NCI-H345 treated with DMSO at 0.1 percent for 48 hours (cell line): ENCODE measurements around the gene BCAS3.
A peak's percentile ranks its signal among the peaks of the same experiment; 100 is the strongest.
"Not testable (repeated sequence)": the region's sequence is repeated elsewhere in the genome, so short reads cannot be mapped to it uniquely, and the experiment has no call there.

Experiments used
- DNase-seq: peaks from one replicate; lab custom pipeline; 2025; ENCODE audit not compliant: unreplicated experiment; lab: John Stamatoyannopoulos, UW

The BCAS3 gene

DNA sequence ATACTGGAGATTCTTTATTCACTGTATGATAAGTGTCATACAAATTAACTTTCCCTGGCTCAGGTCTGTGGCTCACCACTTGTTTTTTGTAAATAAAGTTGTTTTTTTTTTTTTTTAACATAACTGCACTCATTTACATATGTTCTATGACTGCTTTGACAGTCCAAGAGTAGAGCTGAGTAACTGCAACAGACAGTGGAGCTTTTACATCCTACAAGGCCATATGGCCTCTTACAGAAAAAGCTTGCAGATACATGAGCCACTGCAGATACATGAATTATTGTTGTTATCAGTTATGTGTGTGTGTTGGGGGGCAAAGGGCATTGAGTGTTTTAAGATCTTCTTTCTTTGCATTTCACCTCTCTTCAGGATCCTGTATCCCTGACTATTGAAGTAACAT, 311.7 kb downstream of the BCAS3 start:
- no peak for DNase-seq

DNA sequence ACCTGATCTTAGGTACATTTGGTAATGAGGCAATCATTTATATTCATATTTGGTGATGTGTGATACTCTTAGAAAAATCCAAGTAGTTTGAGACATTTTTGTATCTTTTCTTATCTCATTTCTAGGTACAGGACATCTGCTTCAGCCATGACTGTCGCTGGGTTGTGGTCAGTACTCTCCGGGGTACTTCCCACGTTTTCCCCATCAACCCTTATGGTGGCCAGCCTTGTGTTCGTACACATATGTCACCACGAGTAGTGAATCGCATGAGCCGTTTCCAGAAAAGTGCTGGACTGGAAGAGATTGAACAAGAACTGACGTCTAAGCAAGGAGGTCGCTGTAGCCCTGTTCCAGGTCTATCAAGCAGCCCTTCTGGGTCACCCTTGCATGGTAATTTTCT, 312.2 kb downstream of the BCAS3 start:
- DNase-seq, result no peak

DNA sequence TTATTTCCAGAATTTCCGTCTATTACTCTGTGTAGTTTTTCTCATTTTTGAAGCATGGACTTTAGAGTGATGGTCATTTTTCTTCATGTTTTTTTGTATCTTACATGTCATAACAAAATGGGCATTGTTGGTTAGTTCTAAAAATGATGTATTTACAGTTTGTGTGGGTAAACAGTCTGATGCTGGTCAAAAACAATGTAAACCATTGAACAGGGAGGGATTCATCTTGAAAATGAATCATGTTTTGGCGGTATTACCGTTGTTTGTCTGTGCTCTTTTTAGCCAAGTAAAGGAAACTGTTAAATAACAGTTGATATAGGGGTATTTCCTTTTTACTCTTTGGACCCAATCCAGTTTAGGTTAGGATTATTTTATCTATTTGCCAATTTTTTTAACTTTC, 315.8 kb downstream of the BCAS3 start:
- DNase-seq, result no peak

DNA sequence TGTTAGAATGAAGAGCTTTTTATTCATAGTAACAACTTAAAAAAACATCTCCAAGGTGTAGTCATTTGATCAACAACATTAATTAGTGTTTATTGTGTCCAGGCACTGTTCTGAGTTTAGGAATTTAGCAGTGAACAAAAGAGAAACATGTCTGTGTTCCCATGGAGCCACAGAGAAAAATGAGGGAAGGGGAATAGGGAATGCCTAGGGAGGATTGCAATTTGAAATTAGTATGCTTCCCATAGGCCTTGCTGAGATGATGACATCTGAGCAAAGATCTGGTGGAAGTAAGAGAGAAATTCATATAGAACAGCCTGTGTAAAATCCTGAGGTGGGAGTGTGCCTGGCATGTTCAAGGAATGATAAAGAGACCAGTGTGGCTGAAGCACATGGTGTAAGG, 318.0 kb downstream of the BCAS3 start:
- no peak for DNase-seq

DNA sequence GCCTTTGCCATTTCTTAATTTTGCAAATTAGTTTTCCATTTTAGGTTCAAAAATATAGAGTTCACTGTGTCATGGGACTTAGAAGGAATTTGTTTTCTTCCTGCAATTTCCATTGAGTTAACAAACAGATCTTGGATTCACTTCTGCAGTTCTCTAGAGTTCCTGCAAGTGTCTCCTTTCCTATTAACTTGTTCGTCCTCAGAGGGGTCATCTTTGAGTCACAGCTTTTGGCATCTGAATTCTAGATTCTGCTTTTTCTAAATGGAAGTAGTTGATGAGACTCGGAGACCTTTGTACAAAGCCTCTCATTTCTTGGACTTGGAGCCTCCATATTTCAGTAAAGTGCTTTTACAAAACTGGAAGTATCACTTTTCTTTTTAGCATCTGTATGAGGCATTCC, 323.3 kb downstream of the BCAS3 start:
- no peak for DNase-seq

DNA sequence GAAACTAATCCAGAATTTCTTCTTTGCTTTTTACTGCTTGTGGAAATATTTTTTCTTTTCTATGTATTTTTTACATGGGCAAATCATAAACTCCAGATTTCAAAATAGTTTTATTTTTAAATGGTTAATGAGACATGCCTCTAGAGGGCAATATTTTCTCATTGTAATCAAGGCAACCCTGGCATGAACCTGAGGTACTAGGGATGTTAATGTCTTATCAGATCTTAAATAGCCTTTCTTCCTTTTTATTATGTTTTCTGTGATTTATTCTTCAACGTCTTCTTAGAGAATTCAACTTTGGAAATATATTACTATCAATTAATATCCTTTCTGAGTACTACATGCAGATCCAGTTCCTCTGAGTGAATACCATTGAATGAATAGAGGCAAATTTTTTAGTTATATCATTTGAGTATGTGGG, 324.7 kb downstream of the BCAS3 start:
- peak; percentile 26 for DNase-seq

DNA sequence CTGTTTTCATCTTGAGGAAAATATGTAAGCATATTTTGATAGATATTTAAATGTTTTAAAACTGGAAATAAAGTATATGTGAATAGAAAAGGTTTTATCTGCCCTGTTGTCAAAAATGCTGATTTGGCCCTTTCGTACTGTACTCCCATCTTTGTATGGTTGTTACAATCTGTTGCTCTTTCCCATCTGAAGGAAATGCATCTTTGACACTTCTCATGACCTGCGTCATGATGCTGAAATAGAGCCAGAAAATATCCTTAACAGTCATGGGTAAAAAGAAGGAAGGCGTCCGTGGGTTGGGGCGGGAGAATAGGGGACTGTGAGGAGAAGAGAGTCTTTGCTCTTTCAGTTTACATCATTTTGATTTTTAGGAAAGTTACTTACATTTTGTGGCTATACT, 327.7 kb downstream of the BCAS3 start:
- no peak for DNase-seq

DNA sequence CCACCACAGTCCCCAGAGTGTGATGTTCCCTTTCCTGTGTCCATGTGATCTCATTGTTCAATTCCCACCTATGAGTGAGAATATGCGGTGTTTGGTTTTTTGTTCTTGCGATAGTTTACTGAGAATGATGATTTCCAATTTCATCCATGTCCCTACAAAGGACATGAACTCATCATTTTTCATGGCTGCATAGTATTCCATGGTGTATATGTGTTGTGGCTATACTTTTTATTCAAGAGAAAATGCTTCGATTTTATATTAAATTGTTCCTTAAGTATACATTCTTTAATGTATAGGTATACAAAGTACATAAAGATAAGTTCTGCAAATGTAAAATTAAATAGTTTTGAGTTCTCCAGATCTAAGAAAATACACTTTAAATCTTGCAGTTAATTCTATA, 328.3 kb downstream of the BCAS3 start:
- not testable (repeated sequence) for DNase-seq

DNA sequence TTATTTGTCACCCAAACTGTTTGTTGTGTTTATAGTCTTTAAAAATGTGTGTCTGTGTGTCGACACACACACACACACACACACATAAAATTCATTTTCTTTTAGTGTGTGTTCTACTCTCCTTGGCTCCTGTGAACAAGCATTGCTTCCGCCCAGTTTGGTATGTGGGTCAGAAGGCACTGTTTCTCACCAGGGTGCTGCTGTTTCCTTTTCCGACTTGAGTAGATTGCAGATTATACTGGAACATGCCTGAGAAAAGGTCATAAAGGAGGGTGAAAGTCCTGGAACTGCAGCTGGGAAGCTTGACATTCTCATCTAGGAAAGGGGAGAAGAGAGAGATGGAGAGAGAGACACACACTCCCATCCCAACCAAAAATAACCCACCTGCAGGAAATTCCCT, 330.3 kb downstream of the BCAS3 start:
- DNase-seq, result no peak

DNA sequence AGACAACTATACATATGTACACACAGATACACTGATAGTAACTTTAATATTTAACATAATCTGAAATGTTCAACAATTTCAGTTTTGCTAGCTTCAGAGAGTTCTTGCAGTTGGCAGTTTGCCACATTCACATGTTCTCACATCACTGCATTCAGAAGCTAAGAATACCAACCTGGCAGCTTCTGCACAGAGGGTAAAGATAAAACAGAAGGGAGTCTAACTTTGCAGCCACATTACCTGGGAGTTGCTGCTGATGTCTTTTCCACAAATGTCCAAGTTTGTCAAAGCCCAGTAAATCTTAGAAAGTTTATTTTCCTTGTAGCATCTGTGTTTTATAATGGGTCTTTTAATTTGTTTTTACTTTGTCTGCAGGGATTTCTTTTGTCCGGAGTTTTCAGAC, 332.0 kb downstream of the BCAS3 start:
- DNase-seq, result peak; percentile 0

DNA sequence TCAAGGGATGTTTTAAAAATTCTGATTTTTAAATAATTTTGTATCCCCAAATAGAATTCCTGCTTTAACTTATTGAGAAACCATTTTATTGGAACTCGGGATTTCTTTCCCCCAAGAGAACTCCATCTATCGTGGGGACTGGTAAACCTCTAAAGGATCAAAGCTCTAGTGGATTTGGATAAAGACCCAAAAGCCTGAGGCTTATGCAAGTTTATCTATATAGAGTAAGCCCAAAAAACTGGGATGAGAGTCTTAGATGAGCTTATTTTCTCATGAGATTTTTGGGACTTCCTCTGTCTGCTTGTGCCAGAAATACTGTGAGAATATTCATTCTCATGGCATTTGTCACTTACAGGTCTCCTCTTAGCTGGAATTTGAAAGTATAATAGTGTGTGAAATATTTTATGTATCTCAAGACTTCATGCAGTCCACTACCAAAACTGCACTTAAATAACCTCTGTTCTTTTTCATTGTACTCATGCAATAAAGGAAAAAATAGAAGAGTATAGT, 333.1 kb downstream of the BCAS3 start:
- DNase-seq, result no peak

DNA sequence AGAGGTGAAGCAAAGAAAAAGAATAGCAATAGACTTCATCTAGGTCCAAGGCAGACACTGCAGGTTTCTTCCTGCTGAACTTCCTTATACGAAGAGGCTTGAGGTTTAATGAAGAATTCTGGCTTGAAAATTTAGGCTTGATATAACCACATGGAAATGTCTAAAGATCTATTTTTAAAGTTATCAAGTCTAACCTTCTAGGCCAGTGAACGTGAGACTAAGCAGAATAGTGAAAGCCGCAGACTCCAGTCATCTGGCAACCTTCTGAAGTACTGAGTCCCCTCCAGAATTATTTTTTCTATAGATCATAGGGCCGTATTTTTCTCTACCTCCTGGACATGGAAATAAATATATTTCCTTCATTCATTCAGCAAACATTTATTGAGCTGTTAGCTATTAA, 333.6 kb downstream of the BCAS3 start:
- DNase-seq, result no peak

DNA sequence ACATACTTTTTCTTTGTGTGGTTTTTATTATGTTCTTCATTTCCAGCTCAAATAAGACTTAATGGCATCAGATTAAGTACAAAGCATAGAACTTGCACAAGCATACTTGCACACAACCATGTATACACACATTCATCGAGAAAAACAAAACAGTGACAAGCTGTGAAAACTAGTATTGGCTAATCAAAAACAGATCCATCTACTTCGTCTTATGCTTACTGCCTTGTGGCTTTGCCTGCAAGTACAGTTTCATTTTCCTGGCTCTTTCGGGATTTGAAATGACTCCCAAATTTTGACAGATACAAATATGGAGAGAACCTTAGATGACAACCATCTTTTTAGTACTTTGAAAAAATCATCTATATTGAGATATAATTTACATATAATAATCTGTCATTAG, 338.3 kb downstream of the BCAS3 start:
- no peak for DNase-seq

DNA sequence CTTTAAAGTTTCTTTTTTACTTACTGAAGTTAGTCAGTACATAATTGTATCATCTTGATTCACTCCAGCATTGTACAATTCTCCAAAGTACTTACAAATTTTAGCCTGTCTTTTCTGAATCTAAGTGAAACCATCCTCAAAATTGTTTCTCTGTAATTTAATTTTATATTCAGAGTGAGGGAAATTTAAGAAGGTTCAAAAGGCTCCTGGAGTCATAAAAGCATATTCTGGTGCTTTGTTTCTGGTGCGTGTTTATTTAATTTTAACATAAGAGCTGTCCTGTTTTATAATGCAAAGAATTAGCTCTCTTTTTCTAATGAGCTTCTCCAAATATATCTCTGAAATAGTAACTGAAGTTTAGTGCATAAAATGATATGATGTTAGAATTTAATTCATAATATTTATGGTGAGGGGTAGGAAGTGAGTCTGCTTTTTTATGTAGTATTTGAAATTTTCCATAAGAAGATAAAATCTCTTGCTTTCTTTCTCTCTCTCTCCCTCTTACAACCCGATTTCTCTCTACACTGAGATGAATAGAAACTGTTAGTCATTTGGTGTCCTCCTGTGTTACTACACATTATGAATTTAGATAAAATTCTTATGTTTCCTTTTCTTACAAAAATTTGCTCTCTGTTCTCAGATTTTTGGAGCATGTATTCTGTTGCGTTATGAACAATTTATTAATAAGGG, 339.8 kb downstream of the BCAS3 start:
- no peak for DNase-seq

DNA sequence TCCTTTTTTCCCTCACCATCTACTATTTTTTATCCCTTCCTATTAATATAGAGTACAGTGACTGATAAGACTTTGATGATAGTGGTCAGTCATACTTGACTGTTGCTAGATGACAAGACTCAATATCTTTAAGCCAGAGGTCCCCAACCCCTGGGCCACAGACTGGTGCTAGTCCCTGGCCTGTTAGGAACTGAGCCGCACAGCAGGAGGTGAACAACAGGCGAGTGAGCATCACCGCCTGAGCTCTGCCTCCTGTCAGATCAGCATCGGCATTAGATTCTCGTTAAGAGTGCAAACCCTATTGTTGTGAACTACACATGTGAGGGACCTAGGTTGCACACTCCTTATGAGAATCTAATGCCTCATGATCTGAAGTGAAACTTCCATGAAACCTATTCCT, 341.3 kb downstream of the BCAS3 start:
- no peak for DNase-seq

DNA sequence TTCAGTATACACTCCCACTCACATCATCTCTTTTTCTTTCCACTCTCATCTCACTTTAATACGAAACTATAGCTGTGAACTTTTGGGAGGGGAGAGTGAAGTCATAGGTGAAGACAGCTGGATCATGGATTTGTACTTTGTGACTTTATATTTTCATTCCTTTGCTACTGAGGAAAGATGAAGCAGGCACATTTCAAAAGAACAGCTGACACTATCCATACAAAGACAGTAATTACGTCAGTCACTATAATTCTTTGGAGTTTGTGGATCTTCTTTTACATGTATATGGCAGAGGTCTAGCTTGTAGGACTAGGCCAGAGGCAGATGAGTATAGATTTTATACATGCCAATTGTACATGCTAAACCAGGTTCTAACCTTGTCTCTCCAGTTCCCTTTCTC, 346.3 kb downstream of the BCAS3 start:
- no peak for DNase-seq

DNA sequence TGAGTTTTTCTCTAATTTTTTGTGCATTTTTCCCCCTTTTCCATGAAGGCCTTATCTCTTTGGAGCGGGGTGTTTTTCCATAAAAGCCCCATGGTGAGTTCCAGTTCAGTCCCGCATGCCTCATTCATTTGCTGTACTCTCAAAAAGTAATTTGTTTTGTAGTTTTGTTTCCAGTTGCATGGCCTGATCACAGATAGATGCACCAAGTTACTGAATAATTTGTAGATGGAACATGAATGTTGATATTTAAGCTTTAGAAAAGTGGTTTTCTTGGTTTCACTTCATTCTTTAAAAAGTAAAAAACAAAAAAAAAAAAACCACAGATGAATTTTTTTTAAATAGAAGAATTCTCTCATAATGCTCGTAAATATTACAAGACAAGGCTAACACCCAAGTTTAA, 349.2 kb downstream of the BCAS3 start:
- no peak for DNase-seq

DNA sequence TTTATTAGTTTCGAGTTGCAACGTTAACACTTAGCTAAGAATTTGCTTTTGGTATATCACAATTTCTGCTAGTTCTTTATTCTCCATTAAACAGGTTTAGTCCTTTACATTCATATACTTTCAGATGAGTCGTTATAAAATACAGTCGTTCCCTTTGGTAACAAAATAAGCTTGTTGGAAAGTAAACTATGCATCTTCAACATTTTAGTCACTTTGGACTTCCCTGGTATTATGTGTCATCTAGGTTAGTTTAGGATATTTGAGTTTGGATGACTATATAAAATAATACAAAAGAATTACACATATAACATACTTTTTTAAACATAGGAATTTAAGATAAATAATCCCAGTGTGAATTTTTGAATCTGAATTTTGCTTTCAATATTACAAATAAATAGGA, 351.5 kb downstream of the BCAS3 start:
- no peak for DNase-seq

DNA sequence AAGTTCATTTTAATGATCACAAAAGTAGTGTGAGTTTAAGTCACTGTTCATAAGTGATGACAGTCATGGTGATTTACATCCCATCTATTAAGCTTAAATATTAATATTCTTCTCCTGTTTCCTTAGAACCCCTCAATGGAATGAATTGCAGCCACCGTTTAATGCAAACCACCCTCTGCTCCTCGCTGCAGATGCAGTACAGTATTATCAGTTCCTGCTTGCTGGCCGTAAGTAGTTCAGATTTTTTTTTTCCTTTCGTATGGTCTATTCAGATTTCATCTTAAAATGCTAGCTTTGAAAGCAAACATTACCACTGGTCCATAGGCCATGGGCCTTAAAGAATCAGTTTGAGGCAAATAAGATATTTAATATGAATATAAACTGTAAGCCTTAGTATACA, 363.0 kb downstream of the BCAS3 start:
- no peak for DNase-seq

DNA sequence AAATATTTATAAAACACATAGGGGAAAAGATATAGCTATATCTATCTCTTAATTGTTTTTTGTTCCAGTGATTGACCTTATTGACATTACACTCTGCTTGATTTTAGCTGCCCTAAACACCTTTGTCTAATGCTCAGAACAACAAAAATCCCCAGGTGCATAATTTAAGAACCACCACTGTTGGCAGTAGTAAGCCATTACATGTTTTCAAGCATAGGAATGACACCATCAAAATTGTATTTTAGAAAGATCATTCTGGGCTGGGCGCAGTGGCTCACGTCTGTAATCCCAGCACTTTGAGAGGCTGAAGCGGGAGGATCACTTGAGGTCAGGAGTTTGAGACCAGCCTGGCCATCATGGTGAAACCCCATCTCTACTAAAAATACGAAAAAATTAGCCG, 364.7 kb downstream of the BCAS3 start:
- not testable (repeated sequence) for DNase-seq

DNA sequence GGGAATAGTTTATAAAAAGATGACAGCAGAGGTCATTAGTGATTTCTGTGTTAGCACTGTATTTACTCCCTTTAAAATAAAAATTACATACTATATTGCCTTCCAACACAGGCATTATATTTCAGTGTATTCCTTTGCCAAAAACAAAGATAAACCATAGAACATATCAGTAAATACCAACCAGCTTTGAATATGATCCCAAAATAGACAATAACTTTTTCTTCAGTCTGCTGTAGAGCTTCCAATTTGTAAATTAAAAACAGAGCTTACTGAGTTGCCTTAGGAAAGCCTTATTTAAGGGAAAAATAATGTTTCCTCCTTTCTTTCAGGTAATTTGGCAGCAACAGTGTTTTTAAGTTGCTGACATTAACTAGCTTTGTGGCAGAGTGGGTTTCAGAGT, 369.9 kb downstream of the BCAS3 start:
- no peak for DNase-seq

DNA sequence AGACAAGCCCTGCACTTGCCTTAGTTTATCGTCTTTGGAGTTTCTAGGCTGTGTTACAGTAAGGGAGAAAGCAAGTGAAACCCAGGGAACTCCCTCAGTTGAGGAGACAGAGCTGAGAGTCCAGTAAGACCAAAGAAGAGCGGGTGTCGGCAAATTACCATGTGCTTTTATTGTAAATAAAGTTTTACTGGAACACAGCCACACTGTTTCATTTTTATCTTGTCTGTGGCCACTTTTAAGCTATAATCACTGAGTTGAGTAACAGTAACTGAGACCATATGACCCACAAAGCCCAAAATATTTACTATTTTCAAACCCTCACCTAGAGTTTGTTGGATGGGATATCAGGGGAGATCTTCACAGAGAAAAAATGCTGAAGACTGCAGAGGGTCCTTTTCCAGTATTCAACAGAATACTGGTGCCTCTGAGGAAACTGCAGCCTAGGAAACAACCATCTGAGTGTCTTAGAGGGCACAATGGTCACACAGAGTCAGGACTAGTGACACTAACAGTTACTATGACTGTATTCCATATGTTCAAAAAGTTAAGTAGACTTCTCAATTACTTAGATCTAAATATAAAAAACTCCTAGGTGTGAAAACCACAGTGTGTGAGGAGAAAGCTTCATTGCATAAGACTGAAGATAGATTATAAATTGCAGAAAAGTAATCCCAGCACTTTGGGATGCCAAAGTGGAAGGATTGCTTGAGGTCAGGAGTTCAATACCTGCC, 370.9 kb downstream of the BCAS3 start:
- no peak for DNase-seq

DNA sequence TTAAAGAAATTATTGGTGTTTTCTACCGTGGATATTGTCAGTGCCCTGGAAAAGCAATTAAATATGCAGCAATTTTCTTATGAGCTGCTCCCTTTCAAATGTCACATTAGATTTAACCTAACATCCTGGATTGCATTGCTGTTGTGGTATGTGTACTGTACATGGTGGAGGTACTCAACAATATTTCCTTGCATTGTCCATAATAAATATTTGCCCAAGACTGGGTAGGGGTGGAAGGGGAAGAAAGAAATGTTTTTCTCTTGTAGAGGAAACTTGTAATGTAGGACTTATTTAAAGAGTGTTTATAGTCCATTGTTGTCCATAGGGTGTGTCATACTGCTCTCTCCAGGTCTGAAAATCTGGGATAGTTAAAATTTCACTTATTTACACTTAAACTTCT, 375.8 kb downstream of the BCAS3 start:
- DNase-seq, result no peak
